Endometrial microvascular endothelial cells (primary cell): Measurements from ENCODE around the gene CLEC16A. TPM values are rescaled to one million over a fixed set of nuclear protein-coding genes. Genes with fewer than 3 reads are reported as not detected.
"Not testable (repeated sequence)": the region's sequence is repeated elsewhere in the genome, so short reads cannot be mapped to it uniquely, and the experiment has no call there.

Experiments used
- in situ Hi-C: cut with HindIII; loops from 2 replicates; pipeline ENCODE4 v1.10.0; 2017; ENCODE audit warnings: low sequenced_read_pairs, low pct_unique_long_range_greater_than_20kb; ENCODE audit errors: inconsistent ontology term
- total RNA-seq: library from RNA; depleted of rRNA; stranded (reverse); fragments of >200 nt; gene quantifications from one replicate; pipeline ENCODE4 v1.2.3, GENCODE V29; 2015; ENCODE audit errors: inconsistent ontology term

CLEC16A gene
- total RNA-seq, 1 donor from 2014 or later, result 13.7 TPM

DNA sequence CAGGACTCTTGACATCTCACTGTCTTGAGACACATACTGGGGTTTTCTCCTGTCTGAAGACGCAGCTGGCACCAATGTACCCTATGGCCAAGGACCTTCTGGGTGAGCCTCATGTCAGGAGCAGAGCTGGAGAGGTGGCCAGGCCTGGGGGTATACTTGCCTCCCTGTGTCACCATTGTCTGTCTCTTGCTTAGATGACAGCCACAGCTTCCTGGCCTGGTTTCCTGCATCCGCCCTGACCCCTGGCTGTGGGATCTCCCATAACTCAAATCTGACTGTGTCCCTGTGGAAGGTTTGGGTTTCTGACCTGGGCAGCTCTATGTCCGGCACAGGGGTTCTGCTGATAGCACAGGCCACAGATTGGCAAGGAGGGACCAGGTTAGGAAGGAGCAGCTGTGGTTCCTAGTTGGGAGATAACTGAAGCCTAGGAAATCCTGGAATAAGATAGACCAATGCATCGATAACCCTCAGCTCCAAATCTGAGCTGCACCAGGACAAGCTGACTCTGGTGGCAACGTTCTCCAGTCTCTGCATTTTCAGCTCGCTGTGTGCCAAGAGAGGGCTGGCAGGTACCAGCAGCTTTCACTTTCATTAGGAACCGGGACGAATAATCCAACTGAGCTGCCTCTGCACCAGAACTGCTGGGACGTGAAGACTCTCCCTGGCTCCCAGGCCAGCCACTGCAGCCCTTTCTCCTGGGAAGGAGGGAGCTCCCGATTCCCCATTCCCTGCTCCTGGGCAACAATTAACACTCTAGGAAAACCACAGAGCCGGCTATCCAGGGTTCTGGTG, 7.1 kb upstream of the CLEC16A start:
- in situ Hi-C loops, result no loop called here

DNA sequence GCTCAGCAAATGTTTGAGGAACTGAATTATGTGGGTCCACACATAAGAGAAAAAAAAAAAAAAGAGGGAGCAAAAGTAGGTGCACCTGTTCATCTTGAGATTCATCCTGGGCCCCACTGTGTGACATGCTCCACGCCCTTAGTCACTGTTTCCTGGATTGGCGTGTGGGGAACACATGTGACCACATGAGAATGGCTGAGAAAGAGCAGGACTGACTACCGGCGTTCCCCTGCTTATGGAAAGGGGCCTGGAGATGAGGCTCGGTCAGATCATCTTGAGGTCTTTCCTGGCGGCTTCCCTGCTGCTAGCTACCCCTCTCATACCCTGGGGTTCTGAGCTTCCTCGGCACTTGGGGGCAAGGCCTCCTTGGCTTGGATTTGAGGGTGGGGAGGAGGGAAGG, 6.0 kb upstream of the CLEC16A start:
- in situ Hi-C loops, result no loop called here

DNA sequence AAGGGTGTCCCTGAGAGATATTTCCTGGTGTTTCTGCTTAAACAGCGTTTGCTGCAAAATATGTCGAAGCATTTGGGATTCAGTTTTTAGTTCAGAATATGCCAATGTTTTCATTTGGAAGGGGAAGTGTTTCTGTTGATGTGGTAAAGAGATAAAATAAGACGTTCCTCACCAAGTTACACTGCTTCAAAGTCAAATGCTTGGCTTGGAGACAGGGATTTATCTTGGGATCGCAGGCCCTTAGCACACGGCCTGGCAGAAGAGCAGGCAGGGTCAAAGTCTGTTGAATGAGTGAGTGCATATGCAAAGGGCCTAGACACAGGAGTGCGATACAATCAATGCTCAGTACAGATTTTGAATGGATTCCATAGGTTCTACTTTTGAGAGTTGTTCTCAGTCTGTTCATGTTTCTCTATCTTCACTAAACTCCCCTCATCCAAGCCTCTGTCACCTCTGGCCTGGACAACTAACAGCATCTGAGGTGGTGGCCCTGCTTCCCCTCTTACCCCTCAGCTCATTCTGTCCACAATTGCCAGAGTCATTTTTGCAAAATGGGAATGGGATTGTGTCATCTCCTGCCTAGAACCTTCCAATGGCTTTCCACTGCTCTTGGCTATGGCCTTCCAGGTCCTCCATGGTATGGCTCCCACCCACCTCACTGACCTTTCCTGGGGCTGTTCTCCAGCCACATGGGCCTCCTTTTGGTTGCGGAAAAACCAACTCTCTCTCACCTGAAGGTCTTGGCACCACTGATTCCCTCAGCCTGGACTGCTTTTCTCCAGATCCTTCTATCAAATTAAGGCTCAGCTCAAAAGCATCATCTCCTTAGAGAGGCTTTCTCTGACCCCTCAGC, 5.3 kb upstream of the CLEC16A start:
- in situ Hi-C loops, result no loop called here

DNA sequence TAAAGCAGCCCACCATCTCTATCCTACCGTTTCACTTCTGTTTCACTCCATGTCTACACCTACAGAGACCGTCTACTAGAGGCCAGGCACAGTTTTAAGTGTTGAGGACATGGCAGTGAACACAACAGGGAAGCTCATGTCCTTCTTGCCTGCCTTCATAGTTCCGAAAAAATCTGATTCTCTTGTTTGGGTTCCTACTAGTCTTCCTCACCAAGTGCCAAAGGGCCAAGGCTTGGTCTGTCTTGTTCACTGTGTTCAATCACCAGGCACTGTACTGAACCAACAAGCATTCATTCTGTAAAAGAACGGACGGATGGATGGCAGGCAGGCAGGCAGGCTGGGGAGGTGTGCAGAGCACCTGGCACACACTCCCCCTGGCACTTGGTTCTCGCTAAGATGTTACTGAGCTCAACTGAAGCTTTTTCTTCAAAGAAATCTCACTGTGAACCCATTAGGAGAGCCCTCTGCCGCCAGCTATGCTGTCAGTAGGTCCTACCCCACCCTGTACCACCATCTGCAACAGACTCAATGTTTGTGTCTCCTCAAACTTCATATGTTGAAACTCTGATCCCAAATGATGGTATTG, 4.6 kb upstream of the CLEC16A start:
- in situ Hi-C loops, result no loop called here

DNA sequence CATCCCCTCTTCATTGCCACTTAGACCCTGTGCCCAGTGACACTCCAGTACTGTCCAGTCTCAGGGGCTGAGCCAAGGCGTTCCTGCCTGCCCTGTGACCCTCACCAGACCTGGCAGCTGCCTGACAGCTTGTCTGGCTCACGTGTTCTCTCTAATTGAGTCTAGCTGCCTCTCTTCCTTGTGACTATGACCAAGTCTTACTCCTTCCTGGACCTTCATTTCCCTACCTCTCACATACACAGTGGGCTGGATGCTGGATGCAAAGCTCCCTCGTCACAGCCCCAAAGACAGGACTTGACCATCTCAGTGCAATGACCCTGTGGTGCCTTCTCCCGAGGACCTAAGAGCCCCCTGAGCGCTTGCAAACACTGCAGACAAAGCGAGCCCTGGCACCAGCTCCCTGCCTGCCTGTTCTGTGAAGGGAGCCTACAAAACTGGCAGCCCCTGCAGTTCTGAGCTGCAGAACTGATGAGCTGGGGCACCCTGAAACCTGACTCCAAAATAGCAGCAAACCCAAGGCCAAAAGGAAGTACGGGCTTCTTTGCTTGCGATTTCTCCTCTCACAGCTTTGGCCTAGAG, 3.8 kb upstream of the CLEC16A start:
- in situ Hi-C loops, result no loop called here

DNA sequence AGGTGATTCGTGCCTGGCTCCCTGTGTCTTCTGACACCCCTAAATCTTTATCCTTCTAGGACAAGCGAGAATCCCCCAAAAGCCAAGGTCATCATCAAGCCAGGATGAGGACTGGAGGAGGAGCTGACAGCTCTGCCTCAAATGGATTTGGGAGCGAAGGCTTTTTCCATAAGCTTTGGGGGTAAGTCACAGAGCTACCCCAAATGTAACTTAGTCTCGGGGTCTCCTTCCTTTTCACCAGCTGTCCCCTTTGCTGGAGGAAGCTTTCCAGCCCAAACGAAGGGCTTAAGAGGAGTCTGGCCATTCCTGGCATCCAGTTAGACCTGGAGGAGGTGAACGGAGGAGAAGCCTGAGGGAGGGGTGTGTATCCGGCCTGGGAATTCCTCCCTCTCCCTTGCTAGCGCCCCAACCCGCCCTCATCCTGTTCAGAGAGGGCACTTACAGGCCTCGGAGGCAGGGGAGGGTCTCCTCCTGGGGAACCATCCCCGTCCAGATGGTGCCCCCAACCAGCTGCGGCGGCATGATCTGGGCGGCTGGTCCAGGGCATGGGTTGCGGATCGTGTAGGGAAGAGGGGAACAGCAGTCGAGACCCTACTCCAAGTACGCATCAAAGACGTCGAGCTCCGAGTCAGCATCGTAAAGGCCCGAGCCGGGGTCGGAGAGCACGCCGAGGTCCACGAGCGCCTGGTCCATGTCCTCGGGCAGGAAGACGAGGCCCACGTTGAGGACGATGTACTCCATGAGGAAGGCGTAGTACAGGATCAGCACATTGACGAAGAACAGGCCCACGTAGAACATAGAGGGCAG, 3.0 kb upstream of the CLEC16A start:
- in situ Hi-C loops, result no loop called here

DNA sequence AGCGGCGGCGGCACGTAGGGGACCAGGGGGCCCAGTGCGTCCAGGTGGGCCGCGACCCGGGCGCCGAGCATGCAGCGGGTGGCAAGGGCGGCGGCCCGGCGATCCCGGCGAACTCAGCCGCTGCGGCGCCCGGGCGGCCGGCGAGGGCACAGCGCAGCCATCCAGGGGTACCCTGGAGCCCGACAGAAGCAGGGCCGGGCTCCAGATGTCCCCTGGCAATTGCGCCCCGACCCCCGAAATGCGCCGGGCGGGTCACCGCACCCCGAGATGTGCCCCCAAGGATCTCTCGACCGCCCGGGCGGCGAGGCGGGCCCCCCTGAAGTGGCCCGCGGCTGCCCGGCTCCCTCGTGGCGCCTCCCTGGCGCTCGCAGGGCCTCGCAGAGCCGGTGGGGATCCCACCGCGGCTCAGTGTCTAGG, 2.4 kb upstream of the CLEC16A start:
- in situ Hi-C loops, result not testable (repeated sequence)

DNA sequence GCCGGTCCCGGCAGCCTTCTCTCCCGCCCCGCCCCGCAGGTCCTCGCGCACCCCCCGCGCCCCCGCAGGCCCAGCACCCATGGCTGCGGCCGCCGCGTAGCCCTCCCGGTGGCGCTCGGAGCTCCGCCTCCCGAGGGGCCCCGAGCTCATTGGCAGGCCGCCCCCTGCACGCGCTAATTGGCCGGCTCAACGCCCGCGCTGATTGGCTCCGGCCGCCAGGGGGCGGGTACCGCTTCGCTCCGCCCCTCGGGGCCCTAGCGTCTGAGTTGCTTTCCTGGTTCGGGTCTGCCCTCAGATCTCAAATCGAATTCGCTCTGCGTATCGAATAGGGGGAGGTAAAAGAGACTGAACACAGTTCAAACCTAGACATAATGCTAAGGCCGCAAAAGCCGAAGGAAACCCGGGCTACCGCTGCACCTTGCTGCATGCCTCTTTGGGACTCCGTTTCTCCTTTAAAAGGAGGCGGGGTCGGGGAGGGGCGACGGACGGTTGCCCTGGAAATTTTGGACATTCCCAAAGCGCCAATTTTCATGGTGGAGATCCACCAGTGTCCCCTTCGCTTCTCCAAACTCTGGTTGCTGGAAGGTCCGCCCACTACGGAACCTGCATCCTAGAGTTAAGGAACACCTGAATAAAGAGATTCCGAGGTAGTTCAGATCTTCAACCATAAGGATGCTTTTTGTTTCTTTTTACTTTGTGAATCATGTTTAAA, 1.9 kb upstream of the CLEC16A start, which contains the start of gene DEXI:
TSS of gene DEXI (minus strand) at position 117 of the 712 bp plus-strand sequence. CDS start 463 bp downstream, outside the sequence.
- in situ Hi-C loops, result no loop called here

DNA sequence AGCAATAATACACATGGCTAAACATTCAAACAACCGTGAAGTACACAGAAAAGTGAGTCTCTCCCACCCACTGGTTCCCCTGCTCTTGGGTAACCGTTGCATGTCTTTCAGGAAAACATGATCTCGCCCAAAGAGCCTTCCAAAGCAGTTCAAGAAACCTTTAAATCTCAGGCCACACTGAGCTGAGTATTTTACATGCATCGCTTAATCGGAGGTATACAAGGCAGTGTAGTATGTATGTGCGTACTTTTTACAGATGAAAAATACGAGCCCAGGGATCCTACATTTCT, 1.4 kb upstream of the CLEC16A start:
- in situ Hi-C loops, result no loop called here

DNA sequence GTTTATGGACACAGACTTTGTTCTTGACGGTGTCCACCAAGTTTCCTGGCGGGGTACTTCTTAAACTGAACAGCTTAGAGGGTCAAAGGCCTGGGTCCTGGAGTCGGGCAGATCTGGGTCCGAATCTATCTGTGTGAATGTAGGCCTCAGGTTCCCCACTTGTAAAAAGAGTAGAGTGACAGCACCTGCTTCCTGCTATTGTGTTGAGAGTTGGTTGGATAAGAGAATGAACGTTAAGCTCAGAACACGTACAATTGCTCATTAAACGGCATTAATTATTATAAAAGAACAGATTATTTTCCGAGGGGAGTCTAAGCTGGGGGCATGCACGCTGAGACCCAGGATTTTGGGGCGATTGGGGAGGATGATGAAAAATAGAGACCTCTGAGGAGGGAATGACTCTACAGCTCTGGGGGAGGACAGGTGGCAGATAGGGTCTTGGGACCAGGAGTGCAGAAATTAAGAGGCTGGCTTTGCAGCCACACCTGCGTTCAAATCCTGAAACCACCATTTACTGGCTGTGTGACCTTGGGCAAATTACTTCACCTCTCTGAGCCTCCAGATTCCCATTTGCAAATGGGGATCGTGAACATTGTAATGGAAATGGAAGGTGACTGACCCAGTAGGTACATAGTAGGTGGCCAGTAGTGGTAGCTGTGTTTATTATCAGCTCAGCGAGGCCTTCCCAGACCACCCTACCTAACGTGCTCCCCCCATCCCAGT, 862 bp downstream of the CLEC16A start:
- in situ Hi-C loops, result no loop called here

DNA sequence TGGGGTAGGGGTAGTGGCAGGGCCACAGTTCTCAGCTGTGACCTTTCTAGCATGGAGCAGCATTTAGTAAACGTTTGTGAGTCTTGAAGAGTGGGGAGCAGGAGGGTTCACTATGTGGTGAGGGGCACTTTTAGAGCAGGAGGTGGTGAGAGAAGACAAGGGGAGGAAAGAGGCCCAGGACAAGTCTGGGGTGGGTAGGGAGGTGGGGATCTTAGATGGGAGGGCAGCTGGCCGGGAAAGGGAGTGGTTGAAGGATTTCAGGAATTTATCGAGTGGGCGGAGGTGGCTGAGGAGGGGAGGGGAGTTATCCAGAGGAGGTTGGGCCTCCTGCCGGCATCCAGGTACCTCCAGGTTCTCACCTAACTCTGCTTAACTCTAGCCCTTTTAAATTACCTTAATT, 1.9 kb downstream of the CLEC16A start:
- in situ Hi-C loops, result no loop called here

DNA sequence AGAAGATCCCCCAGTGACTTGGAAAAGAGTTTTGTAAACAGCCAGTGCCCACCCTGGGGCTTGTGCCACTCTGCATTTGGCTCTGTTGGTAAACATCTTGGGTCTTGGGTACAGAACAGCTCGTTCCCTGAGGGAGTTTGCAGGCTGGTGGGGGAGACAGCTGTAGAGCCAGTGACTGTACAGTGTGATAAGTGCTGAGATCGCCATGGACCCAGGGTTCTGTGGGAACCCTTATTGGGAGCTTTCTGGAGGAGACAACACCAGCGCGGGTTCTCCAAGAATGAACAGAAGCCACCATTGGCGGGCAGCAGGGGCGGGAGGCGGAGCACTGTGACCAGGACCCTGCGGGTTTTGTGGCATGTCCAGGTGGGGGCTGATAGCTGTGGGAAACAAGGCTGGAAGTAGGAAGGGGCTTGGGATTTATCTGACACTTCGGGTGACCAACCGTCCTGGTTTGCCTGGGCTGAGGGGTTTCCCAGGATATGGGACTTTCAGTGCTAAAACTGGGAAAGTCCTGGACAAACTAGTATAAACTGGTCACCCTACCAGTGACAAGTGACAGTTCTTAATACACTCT, 2.9 kb downstream of the CLEC16A start:
- in situ Hi-C loops, result no loop called here

DNA sequence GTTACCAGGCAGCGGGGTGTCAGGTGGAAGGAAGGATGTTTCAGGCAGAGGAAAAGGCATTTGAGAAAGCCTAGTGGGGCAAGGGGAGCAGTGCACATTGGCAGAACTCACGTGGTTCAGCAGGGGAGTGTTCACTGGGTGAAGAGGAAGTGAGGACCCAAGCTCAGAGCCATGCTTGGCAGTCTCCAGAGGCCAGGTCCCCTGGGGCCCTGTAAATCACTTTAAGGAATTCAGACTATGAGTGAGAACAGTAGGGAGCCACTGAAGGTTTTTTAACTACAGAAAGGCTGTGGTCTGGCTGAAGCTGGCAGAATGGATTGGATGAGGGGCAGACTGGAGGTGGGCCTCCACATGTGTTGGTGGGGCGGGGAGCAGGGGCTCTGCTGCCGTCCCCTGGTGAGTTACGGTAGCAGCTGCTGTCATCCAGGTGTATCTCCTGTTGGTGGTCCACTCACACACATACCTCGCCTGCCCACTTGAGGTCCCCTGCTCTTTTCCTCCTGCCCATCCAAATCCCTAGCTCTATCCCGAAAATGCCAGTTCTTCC, 5.1 kb downstream of the CLEC16A start:
- in situ Hi-C loops, result no loop called here

DNA sequence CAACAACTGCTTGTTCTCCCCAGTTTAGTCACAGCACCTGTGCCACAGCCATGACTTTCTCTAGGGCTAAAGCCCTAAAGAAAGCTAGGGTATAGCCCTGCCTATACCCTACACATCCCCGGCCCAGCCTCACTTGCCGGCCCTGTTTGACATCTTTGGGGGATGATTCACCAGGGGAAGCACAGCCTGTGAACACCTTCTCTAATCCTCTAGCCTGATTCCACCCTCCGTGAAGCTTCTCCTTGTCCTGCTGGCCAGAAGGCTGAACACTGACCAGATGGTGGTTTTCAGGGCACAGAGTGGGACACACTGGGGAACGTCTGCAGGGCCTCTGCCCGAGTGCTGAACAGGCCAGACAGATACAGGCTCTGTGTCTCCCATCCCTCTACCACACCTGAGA, 6.0 kb downstream of the CLEC16A start:
- in situ Hi-C loops, result no loop called here

DNA sequence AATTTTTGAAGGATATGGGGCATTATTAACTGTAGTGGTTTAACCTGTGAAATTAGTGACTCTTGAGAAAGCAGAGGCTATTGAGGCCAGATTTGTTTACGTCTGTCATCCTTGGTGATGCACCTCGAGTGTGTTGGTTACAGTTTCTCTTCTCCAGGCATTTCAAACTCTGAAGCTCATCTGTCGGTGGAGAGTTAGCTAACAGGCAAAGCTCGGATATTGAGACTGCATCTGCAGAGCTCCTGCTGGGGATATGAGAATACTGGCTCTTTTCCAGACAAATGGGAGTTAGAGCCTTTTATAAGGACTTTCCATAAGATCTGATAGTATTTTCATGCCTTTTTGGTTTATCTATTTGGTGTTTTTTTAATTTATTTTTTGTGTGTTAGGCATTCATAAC, 6.7 kb downstream of the CLEC16A start:
- in situ Hi-C loops, result no loop called here

DNA sequence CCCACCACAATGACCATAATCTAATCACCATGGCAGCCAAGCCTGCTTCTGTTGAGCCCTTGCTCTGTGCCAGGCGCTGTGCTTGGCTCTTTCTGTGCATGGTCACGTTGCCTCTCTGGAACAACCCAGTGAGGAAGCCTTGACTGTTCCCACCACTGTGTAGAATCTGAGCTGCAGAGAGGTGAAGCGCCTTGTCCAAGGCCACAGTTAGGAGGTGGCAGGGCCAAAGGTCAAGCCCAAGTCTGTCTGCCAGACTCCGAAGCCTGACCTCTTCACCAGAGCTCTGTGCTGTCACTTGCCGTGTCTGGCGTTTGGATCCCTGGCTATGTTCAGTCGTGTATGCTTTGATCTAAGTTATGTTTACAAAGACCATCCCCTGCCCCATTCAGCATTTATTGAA, 10.5 kb downstream of the CLEC16A start:
- in situ Hi-C loops, result no loop called here
